Bronchial epithelial cell (primary cell): ENCODE results near the gene ABCC4. TPM values are rescaled to one million over a fixed set of nuclear protein-coding genes. Genes with fewer than 3 reads are reported as not detected.
"Not testable (repeated sequence)": the region's sequence is repeated elsewhere in the genome, so short reads cannot be mapped to it uniquely, and the experiment has no call there.

Source experiments
- DNase-seq: peaks from one replicate; pipeline ENCODE4 v3.0.0-alpha.2; 2010; ENCODE audit warnings: low read depth
- FAIRE-seq: peaks from 2 replicates; lab custom pipeline; 2011; peaks lifted over from hg19 to GRCh38; lab: Jason Lieb, UNC
- H3K27me3 ChIP-seq: 2 replicates; pipeline ENCODE4 v1.5.1; 2011; ENCODE audit warnings: low read length; ENCODE audit not compliant: control insufficient read depth, insufficient read depth
- H3K36me3 ChIP-seq: 2 replicates; pipeline ENCODE4 v1.5.1; 2011; ENCODE audit warnings: low read length; ENCODE audit not compliant: control insufficient read depth, insufficient read depth
- H3K4me3 ChIP-seq: 2 replicates; pipeline ENCODE4 v1.5.1; 2011; ENCODE audit warnings: mild to moderate bottlenecking, low read depth, low read length, control low read depth
- total RNA-seq: library from RNA; depleted of rRNA; stranded (reverse); fragments of >200 nt; gene quantifications from 2 replicates; pipeline ENCODE4 v1.2.1, GENCODE V29; 2014
- TF ChIP-seq, protein P1 (sequence below): IDR thresholded peaks from 2 replicates; pipeline ENCODE4 v1.5.1; 2011; ENCODE audit warnings: mild to moderate bottlenecking, moderate library complexity, low read length, control low read depth, inconsistent platforms; ENCODE audit not compliant: insufficient read depth, severe bottlenecking

The ABCC4 gene
- total RNA-seq, 1 donor from 2014 or later: 6.8 TPM

DNA sequence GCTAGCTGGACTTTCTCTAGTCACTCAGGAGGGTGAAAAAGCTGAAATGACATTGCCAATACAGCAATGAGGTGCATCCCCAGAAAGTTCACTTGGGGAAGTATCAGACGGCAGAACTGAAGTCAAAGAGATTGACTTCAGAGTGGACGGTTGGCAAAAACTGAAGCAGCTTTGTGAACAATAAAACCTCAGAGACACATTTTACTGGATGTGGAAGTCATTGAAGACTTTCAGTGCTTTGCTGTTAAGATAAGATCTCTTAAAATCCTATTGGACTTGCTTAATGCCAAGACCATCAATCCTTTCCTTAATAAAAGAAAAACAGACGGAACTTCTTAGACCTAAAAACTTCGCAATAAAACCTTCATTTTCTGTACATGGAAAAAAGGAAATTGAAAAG lies 103.7 kb downstream of the ABCC4 start:
- DNase-seq: no peak
- H3K4me3 ChIP-seq: no peak overlapping the region
- H3K27me3 ChIP-seq: no peaks in the 10 kb centered on the region
- no peaks in the 10 kb centered on the region for H3K36me3 ChIP-seq
- no peak for FAIRE-seq
- TF ChIP-seq, protein P1, sequence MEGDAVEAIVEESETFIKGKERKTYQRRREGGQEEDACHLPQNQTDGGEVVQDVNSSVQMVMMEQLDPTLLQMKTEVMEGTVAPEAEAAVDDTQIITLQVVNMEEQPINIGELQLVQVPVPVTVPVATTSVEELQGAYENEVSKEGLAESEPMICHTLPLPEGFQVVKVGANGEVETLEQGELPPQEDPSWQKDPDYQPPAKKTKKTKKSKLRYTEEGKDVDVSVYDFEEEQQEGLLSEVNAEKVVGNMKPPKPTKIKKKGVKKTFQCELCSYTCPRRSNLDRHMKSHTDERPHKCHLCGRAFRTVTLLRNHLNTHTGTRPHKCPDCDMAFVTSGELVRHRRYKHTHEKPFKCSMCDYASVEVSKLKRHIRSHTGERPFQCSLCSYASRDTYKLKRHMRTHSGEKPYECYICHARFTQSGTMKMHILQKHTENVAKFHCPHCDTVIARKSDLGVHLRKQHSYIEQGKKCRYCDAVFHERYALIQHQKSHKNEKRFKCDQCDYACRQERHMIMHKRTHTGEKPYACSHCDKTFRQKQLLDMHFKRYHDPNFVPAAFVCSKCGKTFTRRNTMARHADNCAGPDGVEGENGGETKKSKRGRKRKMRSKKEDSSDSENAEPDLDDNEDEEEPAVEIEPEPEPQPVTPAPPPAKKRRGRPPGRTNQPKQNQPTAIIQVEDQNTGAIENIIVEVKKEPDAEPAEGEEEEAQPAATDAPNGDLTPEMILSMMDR: no peak

DNA sequence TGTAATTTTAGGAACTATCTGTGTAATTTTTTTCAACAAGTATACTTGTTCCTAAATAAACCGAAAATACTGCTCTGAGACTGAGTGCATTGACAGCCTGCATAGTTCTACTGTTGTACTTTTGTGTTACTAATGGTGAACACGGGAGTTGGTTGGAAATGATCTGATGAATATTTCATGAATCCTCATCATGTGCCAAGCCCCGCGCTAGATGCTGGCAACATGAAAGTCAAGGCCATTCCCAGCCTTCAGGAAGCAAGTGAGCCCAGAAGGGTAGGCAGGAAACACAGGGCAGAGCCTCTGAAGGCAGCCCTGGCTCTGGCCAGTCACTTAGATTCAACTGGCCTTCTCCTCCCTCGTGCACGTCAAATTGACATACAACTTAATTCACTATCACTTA lies 106.1 kb downstream of the ABCC4 start:
- FAIRE-seq (no peak), DNase-seq (no peak)
- Histone ChIP-seq H3K27me3 (no peaks in the 10 kb centered on the region), H3K4me3 (no peak overlapping the region), H3K36me3 (no peaks in the 10 kb centered on the region)
- TF ChIP-seq, protein P1: no peak

DNA sequence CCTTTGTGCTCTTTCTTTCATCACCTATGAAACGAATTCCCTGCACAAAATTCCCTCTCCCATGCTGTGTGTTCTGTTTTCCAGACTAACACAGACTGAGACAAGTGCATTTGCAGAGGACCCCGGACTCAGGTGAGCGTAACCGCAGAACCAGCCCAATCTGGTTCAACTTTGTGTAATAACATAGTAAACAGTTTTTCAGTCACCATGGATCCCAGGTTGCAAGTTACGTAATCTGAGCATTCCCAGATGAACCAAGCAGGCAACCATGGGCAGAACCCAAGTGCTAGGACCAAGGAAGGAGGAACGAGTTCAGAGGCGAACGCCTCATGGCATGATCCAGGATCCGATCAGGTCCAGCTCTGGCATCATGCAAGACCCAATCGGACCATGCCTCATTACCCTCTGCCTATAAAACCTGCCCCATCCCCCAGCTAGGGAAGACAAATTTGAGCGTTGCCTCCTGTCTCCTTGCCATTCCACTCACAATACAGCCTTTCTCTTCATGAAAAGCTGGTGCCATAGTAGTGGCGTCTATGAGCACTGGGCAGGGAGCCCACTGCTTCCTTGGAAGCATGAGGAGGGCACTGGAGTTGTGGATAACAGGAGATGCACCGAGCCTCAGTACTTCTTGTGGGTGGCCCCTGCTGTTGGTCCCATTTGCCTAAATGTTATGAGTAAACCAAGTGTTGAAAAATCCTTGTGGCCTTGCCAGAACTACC lies 107.6 kb downstream of the ABCC4 start:
- no peak for FAIRE-seq
- no peak overlapping the region for H3K4me3 ChIP-seq
- no peaks in the 10 kb centered on the region for H3K27me3 ChIP-seq
- DNase-seq: no peak
- no peaks in the 10 kb centered on the region for H3K36me3 ChIP-seq
- TF ChIP-seq, protein P1: no peak

DNA sequence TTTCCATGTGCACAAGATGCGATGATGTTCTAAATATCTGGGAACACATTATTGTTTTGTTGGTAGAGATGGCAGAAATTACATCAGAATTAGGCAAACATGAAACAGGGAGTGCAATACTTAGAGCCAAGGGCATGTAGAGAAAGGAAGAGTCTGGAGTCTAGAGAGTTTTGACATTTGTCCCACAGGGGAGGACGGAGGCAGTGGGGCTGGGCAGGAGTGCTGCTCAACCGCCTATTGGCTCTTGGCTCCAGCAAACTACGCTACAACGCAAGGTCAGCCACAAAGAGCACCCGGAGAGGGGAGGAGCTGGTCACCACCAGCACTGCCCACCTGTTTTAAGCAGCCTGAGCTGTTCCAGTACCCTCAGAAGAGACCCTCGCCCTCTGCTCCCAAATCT lies 108.3 kb downstream of the ABCC4 start:
- DNase-seq (no peak), FAIRE-seq (no peak)
- Histone ChIP-seq H3K4me3 (no peak overlapping the region), H3K27me3 (no peaks in the 10 kb centered on the region), H3K36me3 (no peaks in the 10 kb centered on the region)
- TF ChIP-seq, protein P1: no peak

DNA sequence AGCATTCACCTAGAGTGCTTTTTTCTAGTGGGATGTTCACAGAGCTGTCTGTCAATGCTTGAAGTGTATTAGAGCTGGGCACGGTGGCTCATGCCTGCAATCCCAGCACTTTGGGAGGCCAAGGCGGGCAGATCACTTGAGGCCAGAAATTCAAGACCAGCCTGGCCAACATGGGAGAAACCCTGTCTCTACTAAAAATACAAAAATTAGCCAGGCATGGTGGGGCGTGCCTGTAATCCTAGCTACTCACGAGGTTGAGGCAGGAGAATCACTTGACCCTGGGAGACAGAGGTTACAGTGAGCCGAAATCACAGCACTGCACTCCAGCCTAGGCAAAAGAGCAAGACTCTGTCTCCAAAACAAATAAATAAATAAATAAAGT lies 108.7 kb downstream of the ABCC4 start:
- not testable (repeated sequence) for H3K4me3 ChIP-seq, H3K27me3 ChIP-seq, DNase-seq, FAIRE-seq, H3K36me3 ChIP-seq

DNA sequence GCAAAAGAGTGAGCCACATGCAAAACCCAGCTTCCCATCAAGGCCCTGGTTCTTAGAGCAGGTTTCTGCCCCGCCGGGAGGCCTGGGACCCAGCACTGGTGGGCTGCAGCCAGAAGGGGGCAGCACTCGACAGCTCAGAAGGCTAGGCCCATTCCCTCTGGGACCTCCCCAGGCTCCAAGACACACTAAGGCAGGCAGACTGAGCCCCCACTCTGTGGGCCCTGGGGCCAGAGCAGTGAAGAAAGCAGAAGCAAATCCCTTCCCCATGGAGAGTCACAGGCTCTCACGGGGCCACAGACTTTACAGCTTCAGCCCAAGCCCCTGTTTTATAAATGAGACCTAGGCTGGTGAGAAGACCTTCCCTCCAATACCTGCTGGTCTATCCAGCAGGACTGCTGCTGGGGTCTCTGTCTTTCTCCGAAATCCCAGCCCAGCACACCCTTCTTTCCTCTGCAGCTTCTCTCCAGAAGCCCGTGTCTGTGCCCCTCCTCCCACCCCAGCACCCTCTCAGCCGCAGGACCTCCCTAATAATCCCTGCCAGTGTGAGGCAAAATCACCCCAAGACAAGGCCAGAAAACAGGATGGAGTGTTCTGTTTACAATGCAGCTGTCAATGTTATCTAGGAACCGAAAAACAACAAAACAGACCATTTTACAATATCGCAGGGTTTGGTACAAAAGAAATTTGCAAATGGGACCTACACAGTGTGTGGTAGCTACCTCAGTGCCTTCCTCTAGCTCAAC lies 109.3 kb downstream of the ABCC4 start:
- H3K36me3 ChIP-seq: no peaks in the 10 kb centered on the region
- DNase-seq: peak; percentile 43
- H3K4me3 ChIP-seq: no peak overlapping the region
- TF ChIP-seq, protein P1: peak; percentile 97
- no peaks in the 10 kb centered on the region for H3K27me3 ChIP-seq
- FAIRE-seq: no peak
